Embryonic facial prominence (tissue), 1 donor: ENCODE measurements around the gene SLC66A1.

ENCODE experiments used
- DNase-seq: peaks from one replicate; pipeline ENCODE4 v3.0.0-alpha.2; 2016; ENCODE audit errors: extremely low spot score

The SLC66A1 gene

DNA sequence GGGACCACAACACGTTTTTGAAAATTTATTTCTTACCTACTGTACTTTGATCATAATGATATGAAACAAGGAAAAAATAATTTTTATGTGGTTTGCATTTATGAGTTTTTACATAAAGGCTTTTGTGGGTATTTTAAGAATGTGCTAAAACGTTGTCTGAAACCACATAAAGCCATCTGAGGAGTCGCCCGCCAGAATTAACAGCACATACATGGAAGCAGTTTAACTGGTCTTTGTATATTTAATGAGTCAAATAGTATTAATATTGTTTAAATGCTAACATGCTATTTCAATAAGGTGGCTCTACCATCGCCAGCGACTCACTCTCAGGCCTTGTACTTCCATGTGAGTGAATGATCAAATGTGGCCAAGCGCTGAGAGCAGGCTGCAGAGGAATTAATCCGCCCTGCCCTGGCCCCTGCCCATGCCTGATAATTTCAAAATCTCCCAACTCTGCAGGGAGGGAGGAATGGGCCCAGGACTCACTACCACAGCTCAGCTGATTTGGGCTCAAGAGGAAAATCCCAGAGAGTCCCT is 49.6 kb downstream of the SLC66A1 start:
- no peak for DNase-seq

DNA sequence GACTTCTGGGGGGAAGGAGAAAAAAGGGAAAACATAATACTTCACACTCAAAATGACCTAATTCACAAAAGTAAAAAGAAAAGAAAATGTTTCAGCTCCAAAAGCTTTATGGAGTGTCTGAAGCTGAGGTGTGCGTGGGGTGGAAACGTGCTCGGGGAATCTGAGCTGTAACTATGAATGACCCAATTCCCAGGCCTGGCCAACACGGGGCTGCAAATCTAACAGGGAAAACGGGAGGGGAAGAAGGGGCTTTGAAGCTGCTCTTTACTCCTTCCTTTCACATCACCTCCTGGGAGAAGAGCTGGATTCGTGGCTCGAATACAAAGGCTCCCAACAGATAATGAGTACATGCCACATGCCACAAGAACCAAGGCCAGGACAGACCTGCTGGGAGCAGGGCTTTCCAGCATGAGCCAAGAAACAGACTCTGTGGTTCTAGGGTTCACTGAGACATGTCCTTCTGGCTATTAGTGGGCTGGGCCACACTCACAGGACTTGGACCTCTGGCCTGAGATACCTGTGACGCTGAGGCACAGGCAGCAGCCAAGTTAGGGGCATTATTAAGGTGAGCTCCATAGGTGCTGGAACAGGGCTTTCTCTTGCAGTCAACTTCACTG is 51.5 kb downstream of the SLC66A1 start:
- no peak for DNase-seq

DNA sequence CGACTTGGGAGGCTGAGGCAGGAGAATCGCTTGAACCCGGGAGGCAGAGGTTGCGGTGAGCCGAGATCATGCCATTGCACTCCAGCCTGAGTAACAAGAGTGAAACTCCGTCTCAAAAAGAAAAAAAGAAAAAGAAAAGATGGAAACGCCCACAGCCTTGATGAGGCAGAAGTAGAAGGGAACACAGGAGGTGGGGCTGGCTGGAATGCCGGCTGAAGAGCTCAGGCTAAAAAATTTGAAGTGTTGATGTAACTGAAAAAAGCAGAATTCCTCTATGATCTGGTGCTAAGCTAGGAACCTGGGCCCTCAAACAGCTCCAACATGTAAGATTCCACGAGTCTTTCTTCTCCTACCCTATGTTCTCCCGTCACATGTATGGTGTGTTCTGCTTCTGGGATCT is 53.6 kb downstream of the SLC66A1 start:
- no peak for DNase-seq

DNA sequence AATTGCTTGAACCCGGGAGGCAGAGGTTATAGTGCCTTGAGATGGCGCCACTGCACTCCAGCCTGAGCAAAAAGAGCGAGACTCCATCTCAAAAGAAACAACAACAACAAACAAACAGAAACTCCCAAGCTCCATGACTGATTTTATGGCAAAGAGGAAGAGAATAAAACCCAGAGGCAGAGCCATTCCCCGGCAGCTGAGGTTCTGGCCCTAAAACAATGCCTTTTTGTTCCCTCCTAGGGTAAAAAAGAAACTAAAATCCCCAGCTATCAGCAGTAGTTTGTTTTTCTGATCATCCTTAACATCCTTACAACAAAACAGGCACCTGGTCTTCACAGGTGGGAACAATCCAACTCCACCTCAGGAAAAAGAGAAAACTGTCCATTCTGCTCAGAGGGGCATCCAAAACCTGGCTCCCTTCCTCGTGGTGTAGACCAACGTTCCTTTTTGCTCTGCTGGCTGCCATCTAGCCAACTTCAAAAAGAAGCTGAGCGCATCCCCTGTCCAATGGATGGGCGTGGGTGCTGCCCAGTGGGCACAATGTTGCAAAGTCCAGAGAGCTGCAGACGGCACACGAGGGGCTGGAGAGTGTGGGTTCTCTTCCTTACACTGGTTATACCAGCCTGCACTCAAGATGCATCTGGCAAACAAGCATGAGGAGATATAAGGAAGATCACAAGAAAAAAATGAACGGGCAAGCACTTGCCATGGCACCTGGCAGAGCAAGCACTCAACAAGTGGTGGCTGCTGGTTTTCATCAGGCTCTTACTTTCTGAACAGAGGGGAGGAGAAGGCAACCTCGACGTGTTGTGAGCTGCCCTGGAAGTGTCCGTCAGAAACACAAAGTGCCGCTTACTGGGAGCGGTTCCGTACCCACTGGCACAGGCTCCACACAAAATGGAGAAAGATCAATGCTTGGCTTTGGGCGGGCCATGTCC is 54.7 kb downstream of the SLC66A1 start:
- no peak for DNase-seq

DNA sequence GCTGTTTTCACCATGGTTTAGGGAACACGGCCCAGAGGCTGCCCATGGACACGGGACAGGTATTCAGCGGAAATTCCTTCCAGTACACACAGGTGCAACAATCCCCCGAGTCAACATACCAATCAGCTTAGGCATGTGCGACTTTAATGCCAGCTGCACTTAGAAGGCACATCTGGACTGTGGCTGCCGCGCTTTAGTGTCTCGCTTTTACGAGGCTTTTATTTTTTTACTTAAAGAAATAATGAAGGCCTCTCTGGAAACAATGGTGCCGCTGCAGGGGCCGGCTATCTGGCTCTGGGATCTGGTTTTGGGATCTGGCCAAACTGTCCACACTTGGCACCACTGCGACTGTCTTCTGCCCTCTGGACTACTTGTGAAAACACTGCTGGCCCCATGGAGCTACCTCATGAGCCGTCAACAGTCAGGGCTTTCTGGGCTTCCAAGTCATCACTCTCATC is 55.5 kb downstream of the SLC66A1 start:
- DNase-seq = no peak

DNA sequence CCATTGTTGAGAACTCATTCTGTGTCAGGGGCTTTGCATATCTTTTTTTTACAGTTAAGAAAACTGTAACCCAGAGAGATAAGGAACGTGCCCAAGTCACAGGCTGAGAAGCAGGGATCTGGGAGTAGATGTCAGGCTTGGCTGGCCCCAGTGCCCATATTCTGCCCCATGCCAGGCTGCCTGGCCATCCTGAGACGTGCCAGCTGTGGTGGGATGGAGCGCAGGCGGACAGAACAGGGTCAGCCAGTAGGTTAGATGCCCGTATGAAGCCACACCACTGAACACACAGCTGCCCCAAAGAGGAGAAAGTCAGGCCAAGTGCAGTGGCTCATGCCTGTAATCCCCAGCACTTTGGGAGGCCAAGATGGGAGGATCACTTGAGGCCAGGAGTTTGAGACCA is 55.9 kb downstream of the SLC66A1 start:
- DNase-seq = no peak

DNA sequence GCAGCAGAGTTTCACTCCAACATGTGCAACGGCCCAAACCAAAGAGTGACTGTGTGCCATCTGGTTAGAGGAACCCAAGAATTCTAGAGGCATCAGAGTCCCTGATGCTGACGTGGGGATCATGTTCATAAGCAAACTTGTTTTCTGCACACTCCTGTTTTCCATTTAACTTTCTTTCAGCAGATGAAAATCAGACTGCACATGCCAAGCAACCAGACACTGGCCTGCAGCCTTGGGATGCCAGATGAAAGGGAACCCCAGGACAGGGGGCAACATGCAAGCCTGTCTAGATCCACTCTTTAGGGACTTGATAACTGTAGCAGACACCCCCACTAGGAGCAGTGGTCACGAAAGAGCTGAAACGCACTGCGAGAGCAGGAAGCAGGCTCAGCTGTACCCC is 56.8 kb downstream of the SLC66A1 start:
- peak; percentile 22 for DNase-seq

DNA sequence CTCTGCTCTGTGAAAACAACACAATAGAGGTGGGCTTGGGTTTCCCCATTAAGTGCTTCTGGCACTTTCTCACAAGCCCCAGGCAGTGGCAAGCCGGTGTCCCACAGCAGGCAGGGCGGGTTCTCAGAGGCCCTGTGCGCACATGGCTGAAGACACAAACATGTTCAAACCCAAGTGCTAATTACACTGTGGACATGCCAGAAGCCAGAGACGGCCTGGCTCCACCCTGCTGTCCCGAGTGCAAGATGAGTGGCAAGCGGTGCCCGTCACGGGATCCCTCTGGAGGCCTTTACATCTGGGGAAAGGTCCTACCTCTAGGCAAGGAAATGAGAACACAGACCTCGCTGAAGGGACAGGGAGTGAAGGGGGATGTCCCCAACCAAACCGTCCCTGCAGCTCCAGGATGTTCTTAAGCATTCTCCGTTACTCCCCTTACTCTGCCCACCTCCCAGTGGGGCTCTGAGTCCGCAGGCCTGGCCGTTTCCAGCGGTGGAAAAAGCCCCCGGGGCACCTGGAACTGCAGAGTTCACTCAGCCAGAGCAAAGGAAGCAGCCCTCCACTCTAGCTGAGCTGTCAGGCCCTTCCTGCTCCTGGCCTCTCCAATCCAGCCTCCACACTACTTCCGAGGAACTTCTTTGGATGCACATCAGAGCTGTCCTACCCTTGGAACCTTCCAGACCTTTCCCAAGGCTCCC is 57.4 kb downstream of the SLC66A1 start:
- DNase-seq = no peak

DNA sequence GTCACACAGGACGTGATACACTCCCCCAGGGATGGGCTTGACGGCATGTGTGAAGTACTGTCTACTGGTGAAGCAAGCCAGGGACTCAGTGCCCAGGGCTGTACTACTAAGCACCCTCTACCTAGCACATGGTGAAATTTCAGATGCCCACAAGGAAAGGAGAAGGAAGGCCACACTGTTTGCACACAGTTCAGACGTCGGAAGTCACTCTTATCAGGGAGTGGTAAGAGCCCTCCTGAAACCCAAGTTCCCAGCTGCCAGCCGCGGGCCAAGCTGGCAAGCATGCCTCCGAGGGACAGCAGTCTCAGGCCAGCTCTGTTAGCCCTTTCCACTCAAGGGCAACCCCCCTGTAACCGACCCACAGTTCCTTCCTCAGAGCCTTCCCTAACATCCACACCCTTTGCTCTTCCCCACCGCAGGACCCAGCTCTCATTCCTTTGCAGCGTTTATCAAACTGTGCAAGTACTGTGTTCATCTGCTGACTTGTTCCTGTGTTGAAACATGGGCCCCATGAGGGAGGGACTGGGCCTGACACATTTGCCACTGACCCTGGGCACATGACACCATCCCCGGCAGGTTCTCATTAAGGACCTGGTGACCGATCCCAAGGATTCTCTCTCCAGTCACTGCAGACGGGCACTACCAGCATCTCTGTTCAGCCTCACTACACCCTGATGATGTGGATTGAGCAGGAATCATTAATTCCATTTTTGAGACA is 58.5 kb downstream of the SLC66A1 start:
- DNase-seq = no peak

DNA sequence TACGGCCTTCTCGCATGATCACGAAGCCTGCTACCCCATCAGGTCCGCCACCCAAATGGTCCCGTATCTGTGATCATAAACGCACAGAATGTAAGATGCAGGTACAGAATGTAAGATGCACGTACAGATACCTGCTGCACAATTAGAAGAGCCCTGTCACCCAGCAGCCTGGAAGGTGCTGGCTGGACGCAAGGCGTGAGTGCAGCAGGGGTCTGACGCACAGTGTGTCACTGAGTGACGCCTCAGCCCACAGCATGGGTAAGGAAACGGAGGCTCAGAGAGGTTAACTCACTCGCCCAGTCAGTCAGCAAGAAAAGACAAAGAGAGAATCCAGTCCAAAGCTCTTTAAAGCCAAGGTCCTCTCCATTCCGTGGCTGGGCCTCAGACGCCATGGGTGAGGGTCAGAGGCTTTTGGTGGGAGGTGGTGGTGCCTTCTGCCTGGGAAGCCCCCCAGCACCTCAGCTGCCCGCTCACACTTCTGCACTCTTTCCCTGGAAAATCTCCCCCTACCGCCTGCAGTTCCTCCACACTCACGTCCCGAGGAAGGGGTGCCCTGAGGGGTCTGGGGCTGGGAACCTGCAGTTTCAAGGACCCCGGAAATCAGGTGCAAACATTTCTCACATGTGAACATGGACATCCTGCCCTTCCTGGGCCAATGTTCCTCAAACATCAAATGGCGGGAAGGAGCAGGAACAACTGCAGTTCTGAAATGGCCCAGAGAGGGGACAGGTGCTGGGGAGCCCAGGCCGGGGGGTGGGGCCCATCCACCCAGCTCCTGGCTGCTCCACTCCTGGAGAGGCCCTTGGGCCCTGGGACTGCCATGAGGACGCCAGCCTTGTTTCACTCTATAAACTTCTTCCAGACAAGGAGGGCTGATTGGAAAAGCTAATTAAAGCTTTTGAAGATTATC is 59.4 kb downstream of the SLC66A1 start:
- DNase-seq = no peak

DNA sequence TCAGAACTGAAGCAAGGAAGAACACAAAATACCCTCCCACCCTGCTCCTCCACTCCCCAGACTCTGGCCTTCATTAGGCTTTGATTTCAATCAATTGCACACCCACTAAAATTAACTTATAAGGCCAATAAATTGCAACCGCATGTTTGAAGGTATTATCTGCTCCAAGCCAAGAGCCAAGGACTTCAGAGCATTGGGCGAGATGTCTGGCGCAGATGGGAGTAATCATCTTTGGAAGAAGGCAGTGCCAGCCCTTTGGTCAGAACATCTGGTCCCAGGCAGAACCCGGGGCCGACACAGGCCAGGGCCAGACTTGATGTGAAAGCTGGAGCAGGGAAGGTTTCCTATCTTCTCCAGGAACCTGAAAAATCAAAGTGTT is 60.0 kb downstream of the SLC66A1 start:
- DNase-seq = no peak

DNA sequence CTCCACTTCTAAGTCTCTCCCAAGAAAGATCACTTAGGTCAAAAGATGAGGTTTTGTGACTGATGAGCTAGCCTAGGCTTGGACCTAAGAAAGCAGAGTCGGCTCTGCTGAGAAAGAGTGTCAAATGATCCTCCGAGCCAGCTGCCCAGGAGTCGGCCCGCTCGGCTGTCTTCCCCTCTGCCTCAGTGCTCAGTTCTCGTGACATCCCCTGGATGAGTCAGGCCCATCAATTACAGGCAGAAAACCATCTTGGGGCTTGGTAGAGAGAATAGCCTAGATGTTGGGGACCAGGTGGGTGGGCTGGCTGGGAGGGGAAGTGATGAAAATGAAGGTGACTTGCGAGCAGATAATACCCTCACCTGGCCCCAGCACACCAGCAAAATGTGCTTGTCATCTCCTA is 60.5 kb downstream of the SLC66A1 start:
- no peak for DNase-seq

DNA sequence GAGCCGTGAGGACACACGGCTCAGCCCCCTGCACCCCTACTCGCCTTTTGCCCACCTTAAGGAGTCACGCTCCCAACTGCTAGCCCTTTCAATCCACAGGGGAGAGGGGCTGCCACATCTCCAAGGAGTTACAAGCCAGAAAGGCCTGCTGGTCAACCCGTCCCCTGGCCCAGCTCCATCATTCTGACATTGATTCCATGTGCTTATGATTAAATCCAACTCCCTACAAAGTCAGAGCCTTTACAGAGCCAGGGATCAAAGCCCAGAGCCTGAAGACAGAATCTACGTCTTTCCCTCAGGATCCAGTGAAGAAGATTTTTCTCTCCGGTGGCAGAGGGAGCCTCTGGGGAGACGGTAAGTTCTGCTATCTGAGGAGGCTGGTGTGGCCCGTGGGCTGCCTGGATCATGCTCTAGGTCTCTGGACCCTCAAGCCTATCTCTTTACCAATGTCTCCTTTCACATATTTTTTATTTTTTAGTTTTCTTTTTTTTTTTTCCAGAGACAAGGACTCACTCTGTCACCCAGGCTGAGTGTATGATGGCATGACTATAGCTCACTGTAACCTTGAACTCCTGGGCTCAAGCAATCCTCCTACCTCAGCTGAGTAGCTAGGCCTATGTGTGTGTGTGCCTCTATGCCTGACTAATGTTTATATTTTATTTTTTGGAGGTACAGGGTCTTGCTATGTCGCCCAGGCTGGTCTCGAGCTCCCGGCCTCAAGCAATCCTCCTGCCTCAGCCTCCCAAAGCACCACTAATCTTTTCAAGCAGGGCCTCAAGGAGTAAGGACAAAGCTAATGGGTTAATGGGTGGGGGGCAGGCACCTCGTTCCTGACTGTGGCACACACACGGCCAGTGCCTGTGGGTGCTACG is 61.3 kb downstream of the SLC66A1 start:
- no peak for DNase-seq

DNA sequence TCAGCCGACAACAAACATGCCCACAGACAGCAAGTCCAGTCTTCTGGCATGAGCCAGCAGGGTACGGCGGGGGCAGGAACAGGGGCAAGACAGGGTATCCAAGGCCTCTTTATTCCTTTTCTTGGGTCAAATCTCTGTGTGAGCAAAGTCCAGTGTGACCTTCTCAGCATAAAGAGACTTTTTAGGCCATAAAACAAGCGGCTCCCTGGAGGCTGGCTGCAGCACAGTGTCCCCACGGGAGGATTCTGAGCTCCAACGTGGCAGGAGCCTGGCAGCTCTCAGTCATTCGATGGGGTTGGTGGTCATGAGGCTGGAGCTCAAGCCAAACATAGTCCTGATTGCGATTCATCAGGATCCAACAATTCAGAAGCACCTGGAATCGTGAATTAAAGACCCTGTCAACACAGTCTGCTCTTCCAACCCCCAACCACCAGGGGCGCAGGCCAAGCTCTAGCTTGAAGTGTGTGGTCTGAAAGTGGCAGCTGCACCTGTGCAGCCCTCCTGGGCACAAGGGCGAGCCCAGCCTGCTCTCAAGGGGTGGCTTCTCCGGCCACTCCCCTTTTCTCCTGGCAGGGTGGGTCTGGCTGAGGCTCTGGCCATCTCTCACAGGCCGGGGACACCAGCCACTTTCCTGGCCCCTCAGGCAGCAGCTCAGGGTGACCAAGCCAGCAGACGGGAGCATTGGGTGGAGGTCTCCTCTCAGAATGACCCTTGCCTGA is 62.1 kb downstream of the SLC66A1 start:
- no peak for DNase-seq

DNA sequence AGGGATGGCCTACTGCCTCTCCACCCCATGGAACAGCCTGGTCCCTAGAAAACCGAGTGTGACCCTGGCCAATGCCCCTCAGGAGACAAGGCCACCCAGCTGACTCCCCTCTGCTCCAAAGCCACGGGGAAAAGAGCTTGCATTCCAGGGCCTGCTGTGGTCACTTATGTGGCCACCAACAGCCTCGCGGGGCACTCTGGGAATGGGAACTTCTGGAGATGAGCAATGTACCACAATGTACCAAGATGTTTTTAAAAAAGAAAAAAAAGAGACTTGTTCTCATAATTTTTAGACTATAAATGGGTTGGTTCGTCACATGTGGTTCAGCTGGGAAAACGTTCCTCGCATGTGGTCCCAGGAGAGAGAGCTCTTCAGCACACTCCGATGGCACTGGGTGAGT is 62.8 kb downstream of the SLC66A1 start:
- DNase-seq = no peak

DNA sequence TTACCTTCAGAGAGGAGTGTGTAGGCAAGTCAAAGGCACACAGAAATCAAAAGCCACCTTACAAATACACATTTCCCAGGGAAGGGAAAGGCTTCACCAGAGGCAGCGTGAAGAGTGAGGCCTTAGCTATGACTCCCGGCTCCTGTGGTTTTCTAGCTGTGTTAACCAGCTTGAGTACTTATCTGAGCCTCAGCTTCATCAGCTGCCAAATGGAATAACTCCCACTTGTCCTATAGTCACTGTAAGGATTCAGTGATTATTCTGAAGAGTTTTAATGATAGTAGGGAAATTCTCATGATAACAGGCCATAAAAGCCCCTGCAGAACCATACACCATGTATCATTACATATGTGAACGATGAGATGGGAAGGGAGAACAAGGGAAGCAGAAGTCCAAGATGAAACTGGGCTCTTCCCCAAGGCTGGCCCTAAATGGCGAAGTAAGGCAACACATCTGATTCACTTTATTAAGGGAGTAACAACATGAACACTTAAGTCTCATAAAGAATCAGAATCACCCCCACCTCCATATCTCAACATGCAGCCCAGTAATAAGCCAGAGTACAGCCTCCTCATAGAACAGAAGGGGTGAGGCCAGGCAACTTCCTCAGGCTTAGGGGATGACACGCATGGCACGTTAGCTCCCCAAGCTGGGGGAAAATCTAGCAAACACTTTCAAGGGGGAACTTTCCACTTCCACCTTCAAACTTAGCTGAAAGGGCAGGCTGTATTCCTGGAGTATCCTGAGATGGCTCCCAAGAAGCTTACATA is 63.7 kb downstream of the SLC66A1 start:
- DNase-seq = no peak

DNA sequence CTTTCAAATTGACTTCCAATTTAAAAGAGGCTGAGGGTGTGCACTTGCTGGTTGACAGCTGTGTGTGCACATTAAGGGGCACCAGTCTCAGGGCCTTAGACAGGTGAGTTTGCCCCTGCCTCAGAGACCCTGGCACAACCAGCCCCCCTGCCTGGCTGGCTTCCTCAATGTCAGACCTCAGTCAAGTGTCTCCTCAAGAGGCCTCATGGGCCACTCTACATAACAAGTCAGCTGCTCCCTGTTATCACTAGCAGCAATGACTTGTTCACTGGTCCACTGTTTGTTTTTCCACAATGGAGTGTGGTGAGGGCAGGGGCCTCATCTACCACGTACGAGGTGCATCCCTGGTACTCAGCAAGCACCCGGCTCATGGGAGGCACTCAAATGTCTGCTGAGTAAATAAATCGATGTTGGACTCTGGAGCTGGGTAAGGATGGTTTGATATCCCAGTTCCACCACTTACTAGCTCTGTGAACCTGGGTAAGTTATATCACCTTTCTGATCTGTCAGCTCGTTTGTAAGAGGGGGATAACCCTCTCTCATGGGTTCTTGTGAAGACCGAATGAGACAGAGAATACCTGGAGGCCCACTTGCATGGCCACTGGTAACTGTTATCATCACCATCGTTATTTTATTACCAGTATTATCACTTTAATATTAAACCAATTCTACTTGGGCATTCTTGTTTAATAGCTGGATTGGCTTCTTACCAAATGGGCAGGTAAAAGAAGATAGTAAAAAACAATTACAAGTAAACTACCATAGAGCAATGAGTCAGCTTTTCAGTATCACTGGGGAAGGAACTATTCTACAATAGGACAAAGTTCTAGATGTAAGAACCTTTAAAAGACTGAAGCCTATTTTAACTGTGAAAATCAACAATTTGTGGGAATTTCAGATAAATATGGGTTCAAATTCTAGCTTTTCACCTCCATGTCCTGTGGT is 64.6 kb downstream of the SLC66A1 start:
- no peak for DNase-seq
